Lower lobe of right lung (tissue), 2 donors: ENCODE data around the gene SEMA5A. TPM values are rescaled to one million over a fixed set of nuclear protein-coding genes. Genes with fewer than 3 reads are reported as not detected.

Source experiments
- ATAC-seq, 2 donors: fragments of 200-7000 bp; cut with Tn5 transposase; one replicate each; pipeline ENCODE4 v1.9.1; 2020 to 2022; ENCODE audit warnings: mild to moderate bottlenecking in 2 of 2, moderate library complexity in 2 of 2
- DNase-seq: peaks from one replicate; pipeline ENCODE4 v3.0.0-alpha.2; 2020
- H3K27ac ChIP-seq: fragments of 200-600 bp; one replicate; pipeline ENCODE4 v1.8.0; 2022
- H3K27me3 ChIP-seq: fragments of 200-600 bp; one replicate; pipeline ENCODE4 v1.8.0; 2022; ENCODE audit warnings: low read depth
- H3K36me3 ChIP-seq: fragments of 200-600 bp; one replicate; pipeline ENCODE4 v1.8.0; 2022; ENCODE audit warnings: mild to moderate bottlenecking
- H3K4me1 ChIP-seq: fragments of 200-600 bp; one replicate; pipeline ENCODE4 v1.8.0; 2022
- H3K4me3 ChIP-seq: fragments of 200-600 bp; one replicate; pipeline ENCODE4 v1.8.0; 2022; ENCODE audit warnings: mild to moderate bottlenecking
- H3K9me3 ChIP-seq: fragments of 200-600 bp; one replicate; pipeline ENCODE4 v1.8.0; 2022
- CTCF ChIP-seq: fragments of 200-600 bp; IDR thresholded peaks from one replicate; pipeline ENCODE4 v1.8.0; 2022; ENCODE audit warnings: antibody characterized with exemption, mild to moderate bottlenecking
- intact Hi-C: fragments of 100-400 bp; cut with DNase I; formaldehyde crosslinking; loops from one replicate; pipeline ENCODE4 v1.11.0; 2022
- total RNA-seq: library from RNA; stranded (reverse); fragmentation: NEBNext Ultra II Directional; extraction: Animal tissue kit (Norgen Biotek cat#: 25700); gene quantifications from one replicate; pipeline ENCODE4 v1.2.1, GENCODE V29; 2021
- donor health status: DM: no; HTN: yes; CAD: no; lungs with severe emphysema.

SEMA5A gene
- total RNA-seq, 1 donor from 2014 or later = 29.3 TPM

- intact Hi-C loops = no loop called here
- Histone ChIP-seq H3K4me1 (no peaks in the 10 kb centered on the region), H3K27ac (no peak overlapping the region), H3K4me3 (no peak overlapping the region), H3K27me3 (no peaks in the 10 kb centered on the region), H3K9me3 (no peaks in the 10 kb centered on the region), H3K36me3 (no peaks in the 10 kb centered on the region)
- no peak for TF ChIP-seq CTCF
- DNase-seq (no peak), ATAC-seq (no peak)
Observed at GRCh38 chr5:9263656-9264055, 282.2 kb downstream of the SEMA5A start.

- no peaks in the 10 kb centered on the region for H3K27me3 ChIP-seq
- H3K27ac ChIP-seq = no peak overlapping the region
- no peaks in the 10 kb centered on the region for H3K9me3 ChIP-seq
- H3K4me3 ChIP-seq = no peak overlapping the region
- TF ChIP-seq CTCF = no peak
- no peaks in the 10 kb centered on the region for H3K4me1 ChIP-seq
- ATAC-seq (no peak), DNase-seq (no peak)
- intact Hi-C loops = no loop called here
- H3K36me3 ChIP-seq = no peaks in the 10 kb centered on the region
Observed at GRCh38 chr5:9251379-9251980, 294.4 kb downstream of the SEMA5A start.

GRCh38 chr5:9249231-9249630, 296.6 kb downstream of the SEMA5A start:
- H3K27me3 ChIP-seq = no peaks in the 10 kb centered on the region
- no peaks in the 10 kb centered on the region for H3K4me1 ChIP-seq
- intact Hi-C loops = no loop called here
- no peak for ATAC-seq
- no peak overlapping the region for H3K4me3 ChIP-seq
- no peak for DNase-seq
- no peaks in the 10 kb centered on the region for H3K36me3 ChIP-seq
- TF ChIP-seq CTCF = no peak
- no peaks in the 10 kb centered on the region for H3K9me3 ChIP-seq
- no peak overlapping the region for H3K27ac ChIP-seq

- ATAC-seq = no peak
Observed at GRCh38 chr5:9245071-9245470, 300.8 kb downstream of the SEMA5A start.

GRCh38 chr5:9244417-9244816, 301.5 kb downstream of the SEMA5A start:
- Histone ChIP-seq H3K4me1 (no peaks in the 10 kb centered on the region), H3K4me3 (no peak overlapping the region), H3K27me3 (no peaks in the 10 kb centered on the region), H3K27ac (no peak overlapping the region), H3K9me3 (no peaks in the 10 kb centered on the region), H3K36me3 (no peaks in the 10 kb centered on the region)
- no peak for TF ChIP-seq CTCF
- intact Hi-C loops = no loop called here
- ATAC-seq = no peak
- no peak for DNase-seq

More at GRCh38 chr5:9245071-9245470, 300.8 kb downstream of the SEMA5A start:
- no peaks in the 10 kb centered on the region for H3K9me3 ChIP-seq
- no peaks in the 10 kb centered on the region for H3K4me1 ChIP-seq
- H3K4me3 ChIP-seq = no peak overlapping the region
- no peaks in the 10 kb centered on the region for H3K36me3 ChIP-seq
- no peak for DNase-seq
- intact Hi-C loops = no loop called here
- no peak for TF ChIP-seq CTCF
- no peak overlapping the region for H3K27ac ChIP-seq
- H3K27me3 ChIP-seq = no peaks in the 10 kb centered on the region
